Hepatocyte (in vitro differentiated cells): Measurements from ENCODE around the gene MAST4. TPM values are rescaled to one million over a fixed set of nuclear protein-coding genes. Genes with fewer than 3 reads are reported as not detected.

Experiments used
- DNase-seq: peaks from one replicate; pipeline ENCODE4 v3.0.0-alpha.2; 2016; ENCODE audit warnings: low spot score
- H2AFZ ChIP-seq: fragments of 200-600 bp; sonication (generic); 2 replicates; pipeline ENCODE4 v1.6.0; 2016; ENCODE audit warnings: antibody characterized with exemption, mild to moderate bottlenecking
- H3K27ac ChIP-seq: fragments of 200-600 bp; sonication (generic); 2 replicates; pipeline ENCODE4 v1.5.1; 2016; ENCODE audit warnings: mild to moderate bottlenecking
- H3K27me3 ChIP-seq: fragments of 200-600 bp; sonication (generic); 2 replicates; pipeline ENCODE4 v1.6.1; 2016
- H3K36me3 ChIP-seq: fragments of 200-600 bp; sonication (generic); replicated peaks from 2 replicates; pipeline ENCODE4 v1.5.1; 2016; ENCODE audit warnings: low read depth; ENCODE audit not compliant: insufficient read depth
- H3K4me1 ChIP-seq: fragments of 200-600 bp; sonication (generic); 2 replicates; pipeline ENCODE4 v1.5.1; 2016; ENCODE audit warnings: mild to moderate bottlenecking, moderate library complexity; ENCODE audit not compliant: insufficient read depth
- H3K4me2 ChIP-seq: fragments of 200-600 bp; sonication (generic); 2 replicates; pipeline ENCODE4 v1.6.0; 2016
- H3K4me3 ChIP-seq: fragments of 200-600 bp; sonication (generic); 2 replicates; pipeline ENCODE4 v1.5.1; 2016; ENCODE audit warnings: mild to moderate bottlenecking
- H3K79me2 ChIP-seq: fragments of 200-600 bp; sonication (generic); 2 replicates; pipeline ENCODE4 v1.6.0; 2017; ENCODE audit warnings: mild to moderate bottlenecking
- H3K9me2 ChIP-seq: fragments of 200-600 bp; sonication (generic); replicated peaks from 2 replicates; pipeline ENCODE4 v1.6.0; 2017; ENCODE audit warnings: mild to moderate bottlenecking; ENCODE audit not compliant: insufficient read depth
- H3K9me3 ChIP-seq: fragments of 200-600 bp; sonication (generic); 2 replicates; pipeline ENCODE4 v1.5.1; 2016; ENCODE audit warnings: low read depth, mild to moderate bottlenecking
- H4K20me1 ChIP-seq: fragments of 200-600 bp; sonication (generic); 2 replicates; pipeline ENCODE4 v1.6.0; 2016; ENCODE audit warnings: mild to moderate bottlenecking; ENCODE audit not compliant: insufficient read depth, poor library complexity, severe bottlenecking
- CTCF ChIP-seq: fragments of 200-600 bp; sonication (generic); IDR thresholded peaks from 2 replicates; pipeline ENCODE4 v1.5.1; 2016; ENCODE audit warnings: antibody characterized with exemption, mild to moderate bottlenecking; ENCODE audit not compliant: poor library complexity
- EZH2 ChIP-seq: fragments of 200-600 bp; sonication (generic); IDR thresholded peaks from 2 replicates; pipeline ENCODE4 v1.6.1; 2016; ENCODE audit warnings: antibody characterized with exemption, mild to moderate bottlenecking, borderline replicate concordance
- EZH2phosphoT487 ChIP-seq: fragments of 200-600 bp; sonication (generic); IDR thresholded peaks from one replicate; pipeline ENCODE4 v1.6.1; 2018; ENCODE audit warnings: antibody characterized with exemption, mild to moderate bottlenecking, low read depth, moderate library complexity; ENCODE audit not compliant: unreplicated experiment, severe bottlenecking
- WGBS: methylation state at CpG from one replicate; pipeline ENCODE4 v1.1.6; 2016; ENCODE audit warnings: low lambda C conversion rate; ENCODE audit errors: missing lambda C conversion rate; 5-methylcytosine and 5-hydroxymethylcytosine counted together
- polyA plus RNA-seq: library from polyadenylated mRNA; unstranded; fragments of >200 nt; fragmentation: Nextera tagmentation; extraction: Ambion mirVana; gene quantifications from 2 replicates; pipeline ENCODE4 v1.2.1, GENCODE V29; 2016
- total RNA-seq: library from RNA; depleted of rRNA; stranded (reverse); fragments of >200 nt; gene quantifications from 2 replicates; pipeline ENCODE4 v1.2.3, GENCODE V29; 2014

Gene MAST4
- total and polyA plus RNA-seq, 2 experiments from 2014 or later: 11.7 to 13.2 TPM

GRCh38 chr5:66642538-66642937 lies 46.3 kb downstream of the MAST4 start:
- WGBS: 84% methylated on average over 3 of the region's 3 CpGs
- TF ChIP-seq EZH2: no peak

GRCh38 chr5:66643387-66643786 lies 47.2 kb downstream of the MAST4 start:
- no peaks in the 10 kb centered on the region for H3K9me3 ChIP-seq
- H4K20me1 ChIP-seq: no peaks in the 10 kb centered on the region
- H3K27ac ChIP-seq: no peak overlapping the region
- no peak overlapping the region for H2AFZ ChIP-seq
- no peaks in the 10 kb centered on the region for H3K27me3 ChIP-seq
- H3K36me3 ChIP-seq: no peaks in the 10 kb centered on the region
- no peaks in the 10 kb centered on the region for H3K9me2 ChIP-seq
- H3K4me1 ChIP-seq: no peaks in the 10 kb centered on the region
- no peak overlapping the region for H3K4me3 ChIP-seq
- H3K79me2 ChIP-seq: no peaks in the 10 kb centered on the region
- TF ChIP-seq EZH2 (no peak), EZH2phosphoT487 (no peak), CTCF (no peak)
- DNase-seq: no peak
- H3K4me2 ChIP-seq: peak overlapping the region; percentile 6

More at GRCh38 chr5:66642538-66642937, 46.3 kb downstream of the MAST4 start:
- Histone ChIP-seq H3K9me2 (no peaks in the 10 kb centered on the region), H3K4me3 (no peak overlapping the region), H4K20me1 (no peaks in the 10 kb centered on the region), H3K27ac (no peak overlapping the region), H2AFZ (no peak overlapping the region), H3K36me3 (no peaks in the 10 kb centered on the region), H3K27me3 (no peaks in the 10 kb centered on the region), H3K4me2 (no peak overlapping the region), H3K79me2 (no peaks in the 10 kb centered on the region), H3K4me1 (no peaks in the 10 kb centered on the region), H3K9me3 (no peaks in the 10 kb centered on the region)
- DNase-seq: no peak

- Histone ChIP-seq H3K27ac (no peak overlapping the region), H3K4me1 (no peaks in the 10 kb centered on the region), H3K4me2 (no peak overlapping the region), H3K27me3 (no peaks in the 10 kb centered on the region), H3K36me3 (no peaks in the 10 kb centered on the region), H3K9me2 (no peaks in the 10 kb centered on the region), H3K79me2 (no peaks in the 10 kb centered on the region), H3K4me3 (no peak overlapping the region), H2AFZ (no peak overlapping the region), H3K9me3 (no peaks in the 10 kb centered on the region), H4K20me1 (no peaks in the 10 kb centered on the region)
- DNase-seq: no peak
- no peak for TF ChIP-seq EZH2
- TF ChIP-seq EZH2phosphoT487: no peak
- TF ChIP-seq CTCF: no peak
These were observed 47.9 kb downstream of the MAST4 start for GRCh38 chr5:66644111-66644510.

- WGBS: 82% methylated on average over 3 of the region's 3 CpGs
- no peak for TF ChIP-seq EZH2phosphoT487
- no peak for TF ChIP-seq EZH2
- no peak for TF ChIP-seq CTCF
- Histone ChIP-seq H3K4me3 (no peak overlapping the region), H3K9me3 (no peaks in the 10 kb centered on the region), H3K79me2 (no peaks in the 10 kb centered on the region), H3K4me2 (no peak overlapping the region), H3K27ac (no peak overlapping the region), H3K36me3 (no peaks in the 10 kb centered on the region), H4K20me1 (no peaks in the 10 kb centered on the region), H3K9me2 (no peaks in the 10 kb centered on the region), H2AFZ (no peak overlapping the region), H3K4me1 (no peaks in the 10 kb centered on the region), H3K27me3 (no peaks in the 10 kb centered on the region)
- DNase-seq: no peak
These were observed 48.8 kb downstream of the MAST4 start for GRCh38 chr5:66645039-66645438.
